Mammary epithelial cell (primary cell): Measurements from ENCODE around the gene RPL39L.
A peak's percentile ranks its signal among the peaks of the same experiment; 100 is the strongest.

Source experiments
- EZH2 ChIP-seq: IDR thresholded peaks from 2 replicates; pipeline ENCODE4 v1.6.1; 2012; ENCODE audit warnings: low read length, inconsistent platforms, borderline replicate concordance
- TF ChIP-seq, protein P1 (sequence below), 2 donors: IDR thresholded peaks in 1 of 2; conservative IDR thresholded peaks in 1 of 2; 2 replicates each; pipeline ENCODE4 v1.5.1; 2011 to 2012; ENCODE audit warnings: inconsistent platforms in 2 of 2, low read length in 2 of 2, mild to moderate bottlenecking in 2 of 2, control low read depth in 1 of 2, low read depth in 1 of 2; ENCODE audit not compliant: insufficient read depth in 1 of 2; ENCODE audit errors: extremely low read depth in 1 of 2

DNA sequence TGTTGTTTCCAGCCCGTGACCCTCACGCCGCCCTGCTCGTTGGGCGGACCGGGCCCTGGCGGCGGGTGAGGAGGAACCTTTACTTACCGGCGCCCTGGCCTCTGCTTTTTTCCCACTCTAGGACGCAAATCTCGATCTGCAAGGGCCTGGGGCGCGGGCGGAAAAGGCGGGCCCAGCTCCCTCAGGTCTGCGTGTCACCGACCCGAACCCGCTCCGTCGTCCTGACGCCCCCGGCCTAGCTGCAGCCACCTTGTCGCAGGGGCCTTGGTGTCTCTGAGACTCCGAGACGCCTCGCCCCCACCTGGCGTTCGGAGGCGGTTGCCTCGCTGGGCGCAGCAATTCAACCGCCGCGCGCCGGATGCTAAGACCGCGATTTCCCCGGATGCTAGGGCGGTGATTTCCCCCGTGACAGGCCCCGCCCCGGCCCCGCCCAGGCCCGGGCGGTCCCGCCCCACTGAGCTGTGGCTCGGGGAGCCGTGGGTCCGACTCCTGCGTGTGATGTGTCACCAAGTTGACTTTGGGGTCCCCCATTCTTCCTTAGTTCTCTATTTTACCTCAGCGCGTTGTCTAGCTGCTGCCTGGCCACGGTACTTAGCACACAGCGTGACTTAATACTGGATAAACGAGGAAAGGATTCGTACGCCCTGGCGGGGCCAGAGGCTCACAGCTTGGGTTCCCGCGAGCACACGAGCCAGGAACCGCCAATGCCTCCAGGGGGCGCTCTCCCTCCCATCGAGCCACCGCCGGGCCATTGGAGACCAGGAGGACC, at the start of gene RPL39L:
- TF ChIP-seq, protein P1, sequence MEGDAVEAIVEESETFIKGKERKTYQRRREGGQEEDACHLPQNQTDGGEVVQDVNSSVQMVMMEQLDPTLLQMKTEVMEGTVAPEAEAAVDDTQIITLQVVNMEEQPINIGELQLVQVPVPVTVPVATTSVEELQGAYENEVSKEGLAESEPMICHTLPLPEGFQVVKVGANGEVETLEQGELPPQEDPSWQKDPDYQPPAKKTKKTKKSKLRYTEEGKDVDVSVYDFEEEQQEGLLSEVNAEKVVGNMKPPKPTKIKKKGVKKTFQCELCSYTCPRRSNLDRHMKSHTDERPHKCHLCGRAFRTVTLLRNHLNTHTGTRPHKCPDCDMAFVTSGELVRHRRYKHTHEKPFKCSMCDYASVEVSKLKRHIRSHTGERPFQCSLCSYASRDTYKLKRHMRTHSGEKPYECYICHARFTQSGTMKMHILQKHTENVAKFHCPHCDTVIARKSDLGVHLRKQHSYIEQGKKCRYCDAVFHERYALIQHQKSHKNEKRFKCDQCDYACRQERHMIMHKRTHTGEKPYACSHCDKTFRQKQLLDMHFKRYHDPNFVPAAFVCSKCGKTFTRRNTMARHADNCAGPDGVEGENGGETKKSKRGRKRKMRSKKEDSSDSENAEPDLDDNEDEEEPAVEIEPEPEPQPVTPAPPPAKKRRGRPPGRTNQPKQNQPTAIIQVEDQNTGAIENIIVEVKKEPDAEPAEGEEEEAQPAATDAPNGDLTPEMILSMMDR (conservative IDR thresholded peaks at IDR 0.05 in 1 of 2, IDR thresholded peaks at IDR 0.05 in 1 of 2; ENCODE audit: extremely low read depth in 1 of 2, insufficient read depth in 1 of 2, low read depth in 1 of 2, low read length in 2 of 2), result peak; percentile 89 to 94
- TF ChIP-seq EZH2, result no peak
